NCI-H2107 treated with DMSO at 0.1 percent for 48 hours (cell line): ENCODE data around the gene ZDHHC1.
A peak's percentile ranks its signal among the peaks of the same experiment; 100 is the strongest.

Experiments used
- DNase-seq: peaks from one replicate; lab custom pipeline; 2025; ENCODE audit not compliant: unreplicated experiment; lab: John Stamatoyannopoulos, UW

Gene ZDHHC1

GRCh38 chr16:67411339-67411738, 4.9 kb downstream of the ZDHHC1 start:
- no peak for DNase-seq

GRCh38 chr16:67409631-67410030, 6.6 kb downstream of the ZDHHC1 start:
- no peak for DNase-seq

- no peak for DNase-seq
These were observed 8.4 kb downstream of the ZDHHC1 start for GRCh38 chr16:67407788-67408452.

GRCh38 chr16:67407176-67407787, 9.0 kb downstream of the ZDHHC1 start:
- no peak for DNase-seq

GRCh38 chr16:67406111-67406971, 9.9 kb downstream of the ZDHHC1 start:
- DNase-seq = no peak

- no peak for DNase-seq
These were observed 10.9 kb downstream of the ZDHHC1 start for GRCh38 chr16:67405336-67405735.

- DNase-seq = no peak
These were observed 11.5 kb downstream of the ZDHHC1 start for GRCh38 chr16:67404740-67405226.

- DNase-seq = no peak
These were observed 12.2 kb downstream of the ZDHHC1 start for GRCh38 chr16:67403976-67404555.

GRCh38 chr16:67400901-67401300, 15.4 kb downstream of the ZDHHC1 start:
- no peak for DNase-seq

GRCh38 chr16:67399749-67400704, 16.2 kb downstream of the ZDHHC1 start:
- peak; percentile 81 for DNase-seq

- DNase-seq = no peak
These were observed 17.0 kb downstream of the ZDHHC1 start for GRCh38 chr16:67399218-67399733.

- DNase-seq = no peak
These were observed 17.6 kb downstream of the ZDHHC1 start for GRCh38 chr16:67398546-67399217.

- DNase-seq = peak; percentile 31
These were observed 18.3 kb downstream of the ZDHHC1 start for GRCh38 chr16:67397812-67398545.

- DNase-seq = no peak
These were observed 19.1 kb downstream of the ZDHHC1 start for GRCh38 chr16:67397036-67397801.

GRCh38 chr16:67396159-67397035, 19.9 kb downstream of the ZDHHC1 start:
- DNase-seq = peak; percentile 90

GRCh38 chr16:67395458-67396158, 20.7 kb downstream of the ZDHHC1 start:
- peak; percentile 98 for DNase-seq

GRCh38 chr16:67395105-67395457, 21.2 kb downstream of the ZDHHC1 start:
- no peak for DNase-seq
